GM19328 (cell line): Measurements from ENCODE around the gene TDRKH.
A peak's percentile ranks its signal among the peaks of the same experiment; 100 is the strongest.

Experiments
- ATAC-seq: cut with Tn5 transposase; IDR thresholded peaks from one replicate; pipeline ENCODE4 v1.9.1; 2021; ENCODE audit warnings: mild to moderate bottlenecking, moderate library complexity; ENCODE audit not compliant: unreplicated experiment

TDRKH gene

DNA sequence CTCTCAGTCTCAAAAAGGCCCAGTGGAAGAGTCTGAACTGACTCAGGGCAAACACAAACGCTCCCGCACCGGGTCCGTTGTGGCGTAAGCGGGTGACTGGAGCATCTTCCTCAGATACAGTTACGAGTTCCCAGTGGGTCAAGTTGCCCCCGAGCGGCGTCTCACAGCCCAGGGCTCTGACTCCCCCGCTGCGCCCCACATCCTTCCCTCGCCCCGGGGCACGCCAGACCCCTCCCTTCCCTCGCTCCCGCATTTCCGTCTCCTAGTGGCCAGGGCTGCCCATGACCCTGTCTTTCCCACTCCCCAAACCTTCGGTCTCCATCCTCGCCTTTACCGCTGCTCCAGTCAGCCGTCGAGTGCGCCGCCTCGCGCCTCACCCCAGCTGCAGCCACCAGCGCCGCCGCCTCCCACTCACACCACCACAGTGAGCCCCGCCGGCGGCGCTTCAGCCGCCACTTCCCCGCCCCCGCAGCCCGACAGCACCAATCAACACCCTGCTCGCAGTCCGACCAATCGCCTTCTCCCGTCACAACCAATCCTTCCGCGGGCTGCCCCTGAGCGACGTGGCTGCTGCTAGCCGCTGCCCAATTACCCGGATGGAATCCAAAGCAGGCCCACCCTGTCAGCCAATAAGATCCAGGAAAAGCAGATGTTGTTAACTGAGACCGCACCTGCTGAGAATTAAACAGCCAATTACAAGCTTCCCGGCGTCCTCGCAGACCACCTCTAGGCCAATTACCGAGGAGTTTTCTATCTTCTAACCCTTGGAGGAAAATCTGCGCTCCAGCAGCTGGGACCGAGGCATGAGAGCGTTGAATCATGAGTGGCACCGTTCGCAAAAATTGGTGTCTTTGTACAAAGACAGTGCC is at the start of gene TDRKH:
TDRKH (minus strand) TSS at position 430 of the 869 bp plus-strand sequence. CDS start 7,478 bp downstream, outside the sequence.
- peak; percentile 95 for ATAC-seq

GRCh38 chr1:151839457-151840403 is 49.4 kb upstream of the TDRKH start, which contains the start of gene C2CD4D:
C2CD4D (minus strand) TSS chr1:151839820; CDS start chr1:151838989, 831 bp downstream.
- ATAC-seq = no peak

DNA sequence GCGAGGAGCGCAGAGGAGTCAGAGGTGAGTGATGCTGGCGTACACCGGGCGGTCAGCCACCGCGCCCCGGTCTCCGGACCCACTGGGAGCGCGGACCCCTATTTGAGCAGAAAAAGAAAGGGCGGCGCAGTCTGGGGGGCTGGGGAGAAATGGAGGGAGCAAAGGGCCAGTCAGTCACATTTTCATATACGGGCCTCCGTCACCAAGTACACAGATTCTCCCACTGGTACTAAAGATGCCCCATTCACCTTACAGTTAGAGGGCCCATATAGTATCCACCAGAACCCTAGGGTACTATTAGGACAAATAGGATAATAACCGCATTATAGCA is 48.7 kb upstream of the TDRKH start:
- no peak for ATAC-seq

- ATAC-seq = no peak
Observed at GRCh38 chr1:151838222-151839081, 48.2 kb upstream of the TDRKH start.

- ATAC-seq = no peak
Observed at GRCh38 chr1:151837884-151838221, 47.6 kb upstream of the TDRKH start.

DNA sequence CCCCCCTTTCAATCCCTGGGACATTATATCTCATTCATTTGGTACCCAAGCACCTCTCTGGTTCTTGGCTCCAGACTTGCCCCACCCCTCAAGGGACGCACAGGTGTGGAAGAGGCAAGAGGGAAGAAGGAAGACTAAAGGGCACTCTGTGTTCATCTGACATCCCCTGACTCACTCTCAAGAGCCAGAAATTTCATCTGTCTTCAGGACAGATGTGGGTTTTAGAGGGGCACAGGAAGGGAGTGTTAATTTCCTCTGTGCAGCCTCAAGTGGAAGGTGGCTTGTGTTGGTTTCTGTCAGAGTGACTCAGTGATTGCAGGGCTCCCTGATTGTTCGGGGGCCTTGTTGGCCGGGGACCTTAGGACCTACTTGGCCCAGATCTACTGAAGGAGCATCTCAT is 46.9 kb upstream of the TDRKH start:
- no peak for ATAC-seq

DNA sequence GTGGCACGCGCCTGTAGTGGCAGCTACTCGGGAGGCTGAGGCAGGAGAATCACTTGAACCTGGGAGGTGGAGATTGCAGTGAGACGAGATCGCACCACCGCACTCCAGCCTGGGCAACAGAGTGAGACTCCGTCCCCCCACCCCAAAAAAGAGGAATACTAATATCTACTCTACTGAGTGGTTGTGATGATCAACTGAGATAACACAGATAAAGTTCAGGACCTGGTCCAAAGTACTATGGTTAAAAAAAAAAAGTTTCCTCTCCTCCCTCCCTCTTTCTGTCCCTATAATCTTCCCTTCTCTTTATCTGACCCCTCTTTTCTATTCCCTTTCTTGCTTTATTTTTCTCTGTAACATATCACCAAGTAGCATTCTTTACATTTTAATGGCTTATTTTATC is 45.3 kb upstream of the TDRKH start:
- ATAC-seq = no peak

- no peak for ATAC-seq
Observed at GRCh38 chr1:151834239-151834638, 43.9 kb upstream of the TDRKH start.

- ATAC-seq = no peak
Observed at GRCh38 chr1:151833172-151833900, 43.0 kb upstream of the TDRKH start.

- no peak for ATAC-seq
Observed at GRCh38 chr1:151832318-151832980, 42.1 kb upstream of the TDRKH start.

DNA sequence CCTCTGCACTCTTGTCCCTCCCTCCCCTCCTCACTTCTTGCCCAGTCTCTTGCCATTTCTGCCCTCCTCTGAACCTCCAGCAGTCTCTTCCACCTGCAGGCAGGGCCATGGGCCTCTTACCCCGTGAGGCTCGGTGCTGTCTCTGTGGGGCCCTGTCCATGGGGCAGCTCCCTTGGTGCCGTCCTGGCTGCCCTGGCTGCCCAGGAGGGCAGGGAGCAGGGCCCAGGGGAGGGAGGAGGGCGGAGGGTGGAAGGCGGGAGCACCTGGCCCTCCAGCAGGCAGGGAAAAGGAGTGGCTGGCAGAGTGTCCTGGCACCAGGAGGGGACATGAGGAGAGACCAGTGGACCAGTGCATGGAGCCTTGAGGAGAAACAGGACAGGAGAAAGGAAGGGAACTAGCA is 41.3 kb upstream of the TDRKH start, which contains the start of gene RORC:
RORC (minus strand) TSS at position 198 of the 400 bp plus-strand sequence; CDS start at position 160, 38 bp downstream.
- no peak for ATAC-seq

GRCh38 chr1:151831256-151831591 is 40.9 kb upstream of the TDRKH start:
- no peak for ATAC-seq

GRCh38 chr1:151830055-151830454 is 39.8 kb upstream of the TDRKH start:
- ATAC-seq = no peak

- no peak for ATAC-seq
Observed at GRCh38 chr1:151829352-151830046, 39.2 kb upstream of the TDRKH start.

- no peak for ATAC-seq
Observed at GRCh38 chr1:151828921-151829320, 38.6 kb upstream of the TDRKH start.

GRCh38 chr1:151827853-151828252 is 37.6 kb upstream of the TDRKH start:
- ATAC-seq = no peak

GRCh38 chr1:151825751-151826660 is 35.7 kb upstream of the TDRKH start:
- ATAC-seq = no peak

GRCh38 chr1:151825204-151825603 is 34.9 kb upstream of the TDRKH start:
- ATAC-seq = no peak
